Psoas muscle (tissue), 8 donors: Measurements from ENCODE around the gene ALDH1A3. TPM values are rescaled to one million over a fixed set of nuclear protein-coding genes. Genes with fewer than 3 reads are reported as not detected.

Source experiments
- ATAC-seq, 4 donors: fragments of 200-7000 bp; cut with Tn5 transposase; one replicate each; pipeline ENCODE4 v1.9.1; 2020; ENCODE audit warnings: moderate library complexity in 3 of 4, mild to moderate bottlenecking in 2 of 4
- DNase-seq, 2 donors: peaks; one replicate each; pipeline ENCODE4 v3.0.0-alpha.2; 2020
- H3K27ac ChIP-seq: fragments of 200-600 bp; one replicate; pipeline ENCODE4 v1.8.0; 2022
- H3K27me3 ChIP-seq, 3 donors: fragments of 200-600 bp in 1 of 3; one replicate each; pipeline versions ENCODE4 v1.6.1 to v1.8.0; 2013 to 2022; ENCODE audit warnings: low read length in 2 of 3, mild to moderate bottlenecking in 2 of 3, moderate library complexity in 1 of 3; ENCODE audit not compliant: insufficient read depth in 3 of 3
- H3K36me3 ChIP-seq, 2 donors: fragments of 200-600 bp in 1 of 2; one replicate each; pipeline versions ENCODE4 v1.6.1 to v1.8.0; 2013 to 2022; ENCODE audit warnings: low read depth in 1 of 2, mild to moderate bottlenecking in 1 of 2, moderate library complexity in 1 of 2; ENCODE audit not compliant: insufficient read depth in 1 of 2
- H3K4me1 ChIP-seq: fragments of 200-600 bp; one replicate; pipeline ENCODE4 v1.8.0; 2022
- H3K4me3 ChIP-seq: fragments of 200-600 bp; one replicate; pipeline ENCODE4 v1.8.0; 2022; ENCODE audit warnings: mild to moderate bottlenecking
- H3K9me3 ChIP-seq: fragments of 200-600 bp; one replicate; pipeline ENCODE4 v1.8.0; 2022
- WGBS, 3 donors: extraction: QIAGEN DNeasy Blood & Tissue Kit; methylation state at CpG; one replicate each; pipeline versions ENCODE4 v1.1.6 to v1.1.7; 2013; 5-methylcytosine and 5-hydroxymethylcytosine counted together
- intact Hi-C, 2 donors: fragments of 100-400 bp; cut with DNase I; formaldehyde crosslinking; loops; one replicate each; pipeline versions ENCODE4 v1.11.0 to v1.14.2; 2022
- polyA plus RNA-seq, 3 donors: library from polyadenylated mRNA; stranded (reverse); fragments of 200-250 nt; gene quantifications; one replicate each; pipeline ENCODE4 v1.2.3, GENCODE V29; 2013
- total RNA-seq, 4 donors: library from RNA; stranded (reverse); fragmentation: NEBNext Ultra II Directional in 2 of 4; extraction: Animal tissue kit (Norgen Biotek cat#: 25700) in 2 of 4; gene quantifications; one replicate each; pipeline versions ENCODE4 v1.2.1 to v1.2.4, GENCODE V29; 2021 to 2023
- TF ChIP-seq, protein P1 (sequence below): fragments of 200-600 bp; IDR thresholded peaks from one replicate; pipeline ENCODE4 v1.8.0; 2022; ENCODE audit warnings: antibody characterized with exemption
- donor health status: healthy with polysubstance abuse.
- donor health status: DM: no; HTN: no; CAD: no; lungs with moderate emphysema.
- donor health status: Bipolar disorder and iron deficiency.
- donor health status: healthy.
- donor health status: DM: yes; HTN: yes; CAD: no.
- donor health status: DM: no; HTN: no; CAD: no.
- donor health status: DM: no; HTN: no; CAD: no.
- donor health status: DM: yes; HTN: yes; CAD: no.

Gene ALDH1A3
- total and polyA plus RNA-seq, 7 donors: 7.3 to 51.6 (median 11.9) TPM

DNA sequence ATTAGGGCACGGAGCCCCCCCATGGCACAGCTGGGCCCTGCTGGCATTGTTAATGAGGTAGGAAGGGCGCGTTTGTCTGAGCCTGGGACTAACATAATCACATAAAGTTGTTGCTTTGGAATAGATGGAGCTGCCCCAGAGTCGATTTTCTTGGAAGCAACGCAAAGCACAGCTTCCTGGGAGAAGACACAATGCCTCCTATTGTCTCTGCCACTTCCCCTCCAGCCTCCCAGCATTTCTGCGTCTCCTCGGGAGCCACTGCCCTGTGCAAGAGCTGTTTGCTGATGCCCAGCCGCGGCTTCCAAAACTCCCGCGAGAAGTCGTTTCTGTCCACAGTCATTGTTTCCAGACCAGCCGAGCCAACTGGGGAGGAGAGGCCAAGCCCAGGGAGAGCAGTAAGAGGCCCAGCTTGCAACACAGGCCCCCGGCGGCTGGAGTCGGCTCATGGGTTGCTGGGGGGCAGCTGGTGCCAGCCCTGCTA is 18.1 kb upstream of the ALDH1A3 start:
- Histone ChIP-seq H3K27me3 (peaks cover 0 to 13% (median 12%) of the 10 kb centered on the region in 3 donors), H3K27ac (no peak overlapping the region), H3K4me3 (no peak overlapping the region), H3K4me1 (no peaks in the 10 kb centered on the region), H3K9me3 (no peaks in the 10 kb centered on the region), H3K36me3 (no peaks in the 10 kb centered on the region)
- TF ChIP-seq, protein P1, sequence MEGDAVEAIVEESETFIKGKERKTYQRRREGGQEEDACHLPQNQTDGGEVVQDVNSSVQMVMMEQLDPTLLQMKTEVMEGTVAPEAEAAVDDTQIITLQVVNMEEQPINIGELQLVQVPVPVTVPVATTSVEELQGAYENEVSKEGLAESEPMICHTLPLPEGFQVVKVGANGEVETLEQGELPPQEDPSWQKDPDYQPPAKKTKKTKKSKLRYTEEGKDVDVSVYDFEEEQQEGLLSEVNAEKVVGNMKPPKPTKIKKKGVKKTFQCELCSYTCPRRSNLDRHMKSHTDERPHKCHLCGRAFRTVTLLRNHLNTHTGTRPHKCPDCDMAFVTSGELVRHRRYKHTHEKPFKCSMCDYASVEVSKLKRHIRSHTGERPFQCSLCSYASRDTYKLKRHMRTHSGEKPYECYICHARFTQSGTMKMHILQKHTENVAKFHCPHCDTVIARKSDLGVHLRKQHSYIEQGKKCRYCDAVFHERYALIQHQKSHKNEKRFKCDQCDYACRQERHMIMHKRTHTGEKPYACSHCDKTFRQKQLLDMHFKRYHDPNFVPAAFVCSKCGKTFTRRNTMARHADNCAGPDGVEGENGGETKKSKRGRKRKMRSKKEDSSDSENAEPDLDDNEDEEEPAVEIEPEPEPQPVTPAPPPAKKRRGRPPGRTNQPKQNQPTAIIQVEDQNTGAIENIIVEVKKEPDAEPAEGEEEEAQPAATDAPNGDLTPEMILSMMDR: no peak
- intact Hi-C loops: no loop called here
- DNase-seq (peak; percentile 50 to 86), ATAC-seq (peak in 3 of 4 donors; percentile 21 to 67 (median 40))
- WGBS, 3 donors: 28 to 47% (median 31%) methylated on average over 16 of the region's 16 CpGs

DNA sequence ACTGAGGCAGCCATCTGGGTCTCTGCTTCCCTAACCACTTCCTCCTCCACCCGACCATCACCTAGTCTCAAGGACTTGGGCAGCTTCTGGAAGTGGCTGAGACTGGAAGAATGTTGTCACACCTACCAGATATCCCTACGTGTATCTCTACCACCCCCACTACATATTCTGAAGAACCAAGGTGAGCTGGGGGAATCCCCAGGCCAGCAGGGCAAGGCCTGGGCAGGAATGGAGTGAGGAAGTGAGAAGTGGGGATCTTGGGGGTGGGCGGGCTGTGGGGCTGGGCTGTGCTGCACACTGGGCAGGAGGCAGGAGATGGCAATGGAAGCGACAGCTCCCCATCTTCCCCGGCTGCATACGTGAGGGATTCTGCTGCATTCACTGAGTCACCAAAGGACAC is 17.5 kb upstream of the ALDH1A3 start:
- 81 to 95% (median 91%) methylated on average over 6 of the region's 6 CpGs for WGBS, 3 donors
- intact Hi-C loops: no loop called here
- Histone ChIP-seq H3K27ac (no peak overlapping the region), H3K4me1 (no peaks in the 10 kb centered on the region), H3K36me3 (no peaks in the 10 kb centered on the region), H3K9me3 (no peaks in the 10 kb centered on the region), H3K27me3 (peaks cover 0 to 13% (median 12%) of the 10 kb centered on the region in 3 donors), H3K4me3 (no peak overlapping the region)
- no peak for ATAC-seq
- DNase-seq: no peak
- TF ChIP-seq, protein P1: no peak

DNA sequence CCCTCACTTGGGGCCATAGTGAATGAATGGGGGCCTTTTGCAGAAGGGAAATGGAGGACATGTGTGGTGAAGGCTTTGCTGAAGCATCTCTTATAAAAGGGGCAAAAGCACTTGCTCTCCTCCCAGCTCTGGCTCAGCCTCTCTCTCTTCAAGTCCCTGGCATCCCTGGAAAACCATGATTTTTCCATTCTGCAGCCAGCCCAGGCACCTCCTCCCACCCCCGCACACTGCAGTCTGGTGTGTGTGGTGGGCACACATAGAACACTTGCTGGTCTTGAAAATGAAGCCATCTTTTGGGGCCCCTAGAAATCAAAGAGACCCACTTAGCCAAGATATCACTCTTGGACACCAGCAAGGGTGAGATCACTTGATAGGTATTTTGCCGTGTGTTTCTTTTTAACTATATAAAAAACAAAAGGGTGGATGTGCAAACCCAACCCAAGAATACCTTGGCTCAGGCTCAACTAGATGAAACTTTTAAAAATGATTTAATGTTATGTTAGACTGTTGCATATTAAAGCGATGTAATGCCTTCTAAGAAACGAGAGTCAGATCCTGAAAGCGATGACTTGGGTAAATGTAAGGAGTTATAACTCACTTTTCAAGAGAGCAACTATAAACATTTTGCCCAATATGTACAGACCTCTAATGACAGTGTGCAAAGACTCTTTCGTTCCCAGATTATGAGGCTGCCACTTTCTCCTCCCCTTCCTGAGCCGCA is 16.4 kb upstream of the ALDH1A3 start:
- ATAC-seq: no peak
- whole genome bisulfite sequencing, 3 donors: 42 to 51% (median 45%) methylated on average over 7 of the region's 7 CpGs
- TF ChIP-seq, protein P1: no peak
- Histone ChIP-seq H3K27ac (peak overlapping the region; percentile 2), H3K36me3 (no peaks in the 10 kb centered on the region), H3K4me1 (no peaks in the 10 kb centered on the region), H3K27me3 (peaks cover 0 to 13% (median 10%) of the 10 kb centered on the region in 3 donors), H3K4me3 (no peak overlapping the region), H3K9me3 (no peaks in the 10 kb centered on the region)
- intact Hi-C loops: no loop called here
- DNase-seq: no peak

DNA sequence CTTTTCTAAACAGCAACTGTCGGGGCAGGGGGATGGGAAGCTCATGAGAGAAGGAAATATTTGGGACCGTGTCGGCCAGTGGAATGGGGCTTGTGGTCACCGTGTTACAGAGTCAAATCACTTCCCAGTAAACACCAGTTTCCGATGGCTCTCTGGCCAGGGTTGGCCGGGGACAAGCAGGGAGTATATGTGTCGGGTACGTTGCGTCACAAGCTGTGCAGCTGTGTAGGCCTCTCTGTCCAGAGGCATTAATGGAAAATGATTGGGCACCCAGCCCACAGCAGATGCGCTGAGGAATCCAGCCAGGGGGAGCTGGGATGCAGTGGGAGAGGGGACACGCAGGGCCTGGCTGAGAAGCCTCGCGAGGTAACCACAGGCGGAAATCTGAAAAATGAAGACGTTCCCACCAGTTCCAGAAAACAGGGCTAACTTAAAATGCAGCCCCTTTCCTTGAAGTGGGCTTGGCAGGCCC is 15.8 kb upstream of the ALDH1A3 start:
- H3K36me3 ChIP-seq: no peaks in the 10 kb centered on the region
- H3K27me3 ChIP-seq: peaks cover 0 to 13% (median 10%) of the 10 kb centered on the region in 3 donors
- peak overlapping the region; percentile 2 for H3K27ac ChIP-seq
- DNase-seq: peak; percentile 72 to 86
- TF ChIP-seq, protein P1: no peak
- no peak overlapping the region for H3K4me3 ChIP-seq
- H3K9me3 ChIP-seq: no peaks in the 10 kb centered on the region
- H3K4me1 ChIP-seq: no peaks in the 10 kb centered on the region
- intact Hi-C loops: no loop called here
- ATAC-seq: peak; percentile 71 to 86 (median 74)
- WGBS, 3 donors: 28 to 49% (median 40%) methylated on average over 15 of the region's 15 CpGs
